Sciatic nerve (tissue), 2 donors: ENCODE measurements around the gene STAG1. TPM values are rescaled to one million over a fixed set of nuclear protein-coding genes. Genes with fewer than 3 reads are reported as not detected.
"Not testable (repeated sequence)": the region's sequence is repeated elsewhere in the genome, so short reads cannot be mapped to it uniquely, and the experiment has no call there.

Source experiments
- ATAC-seq: fragments of 200-7000 bp; cut with Tn5 transposase; one replicate; pipeline ENCODE4 v1.9.1; 2020; ENCODE audit warnings: mild to moderate bottlenecking, moderate library complexity
- DNase-seq: peaks from one replicate; pipeline ENCODE4 v3.0.0-alpha.2; 2020; ENCODE audit warnings: low spot score
- intact Hi-C: fragments of 100-400 bp; cut with DNase I; formaldehyde crosslinking; loops from one replicate; pipeline ENCODE4 v1.14.2; 2022
- total RNA-seq: library from RNA; stranded (reverse); fragmentation: NEBNext Ultra II Directional; extraction: Animal tissue kit (Norgen Biotek cat#: 25700); gene quantifications from one replicate; pipeline ENCODE4 v1.2.1, GENCODE V29; 2021
- donor health status: DM: no; HTN: no; CAD: no.
- donor health status: DM: no; HTN: no; CAD: no.

Gene STAG1
- total RNA-seq, 1 donor from 2014 or later, result 78.8 TPM

DNA sequence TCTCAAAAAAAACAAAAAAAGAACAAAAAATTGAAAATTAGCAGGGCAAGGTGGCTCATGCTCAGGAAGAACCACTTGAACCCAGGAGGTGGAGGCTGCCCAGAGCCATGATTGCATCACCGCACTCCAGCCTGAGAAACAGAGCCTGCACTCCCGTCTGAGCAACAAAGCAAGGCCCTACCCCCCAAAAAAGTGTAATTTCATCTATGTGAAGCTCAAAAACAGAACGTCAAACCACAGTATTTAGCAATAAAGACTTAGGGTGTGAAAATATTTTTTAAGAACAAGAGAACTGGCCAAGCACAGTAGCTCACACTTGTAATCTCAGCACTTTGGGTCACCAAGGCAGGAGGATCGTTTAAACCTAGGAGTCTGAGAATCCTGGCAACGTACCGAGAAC, 38.2 kb downstream of the STAG1 start:
- DNase-seq (no peak), ATAC-seq (no peak)
- intact Hi-C loops, result no loop called here

DNA sequence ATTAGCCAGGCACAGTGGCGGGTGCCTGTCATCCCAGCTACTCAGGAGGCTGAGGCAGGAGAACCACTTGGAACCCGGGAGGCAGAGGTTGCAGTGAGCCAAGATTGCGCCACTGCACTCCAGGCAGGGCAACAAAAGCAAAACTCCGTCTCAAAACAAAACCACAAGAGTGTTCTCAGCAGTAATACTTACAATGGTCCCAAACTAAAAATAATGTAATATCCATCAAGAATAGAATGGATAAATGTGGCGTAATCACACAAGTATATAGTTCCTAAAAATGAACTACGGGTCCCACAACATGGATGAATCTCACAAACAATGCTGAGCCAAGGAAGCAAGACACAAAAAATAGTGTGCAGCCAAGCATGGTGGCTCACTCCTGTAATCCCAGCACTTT, 39.2 kb downstream of the STAG1 start:
- intact Hi-C loops, result no loop called here
- no peak for ATAC-seq
- no peak for DNase-seq

DNA sequence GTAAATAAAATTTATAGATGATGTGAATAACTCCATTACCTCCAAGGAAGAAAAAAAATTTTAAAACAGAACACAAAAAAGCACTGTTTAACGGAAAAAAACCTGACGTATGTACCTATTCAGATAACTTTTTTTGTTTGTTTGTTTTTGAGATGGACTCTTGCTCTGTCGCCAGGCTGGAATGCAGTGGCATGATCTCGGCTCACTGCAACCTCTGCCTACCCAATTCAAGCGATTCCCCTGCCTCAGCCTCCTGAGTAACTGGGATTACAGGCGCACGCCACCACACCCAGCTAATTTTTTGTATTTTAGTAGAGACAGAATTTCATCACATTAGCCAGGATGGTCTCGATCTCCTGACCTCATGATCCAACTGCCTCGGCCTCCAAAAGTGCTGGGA, 40.3 kb downstream of the STAG1 start:
- ATAC-seq, DNase-seq, intact Hi-C loops: not testable (repeated sequence)

DNA sequence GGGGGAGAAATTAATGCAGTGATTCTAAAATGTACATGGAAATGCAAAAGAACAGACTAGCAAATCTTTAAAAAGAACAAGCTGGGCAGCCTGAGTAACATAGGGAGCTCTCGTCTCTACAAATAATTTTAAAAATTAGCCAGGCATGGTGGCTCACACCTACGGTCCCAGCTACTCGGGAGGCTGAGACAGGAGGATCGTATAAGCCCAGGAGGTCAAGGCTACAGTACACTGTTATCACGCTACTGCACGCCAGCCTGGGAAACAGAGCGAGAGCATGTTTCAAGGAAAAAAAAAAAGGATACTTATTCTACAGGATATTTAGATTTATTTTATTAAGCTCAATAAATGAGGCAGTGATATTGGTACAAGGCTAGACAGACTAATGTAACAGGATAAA, 40.9 kb downstream of the STAG1 start:
- intact Hi-C loops, result no loop called here
- DNase-seq (no peak), ATAC-seq (no peak)

DNA sequence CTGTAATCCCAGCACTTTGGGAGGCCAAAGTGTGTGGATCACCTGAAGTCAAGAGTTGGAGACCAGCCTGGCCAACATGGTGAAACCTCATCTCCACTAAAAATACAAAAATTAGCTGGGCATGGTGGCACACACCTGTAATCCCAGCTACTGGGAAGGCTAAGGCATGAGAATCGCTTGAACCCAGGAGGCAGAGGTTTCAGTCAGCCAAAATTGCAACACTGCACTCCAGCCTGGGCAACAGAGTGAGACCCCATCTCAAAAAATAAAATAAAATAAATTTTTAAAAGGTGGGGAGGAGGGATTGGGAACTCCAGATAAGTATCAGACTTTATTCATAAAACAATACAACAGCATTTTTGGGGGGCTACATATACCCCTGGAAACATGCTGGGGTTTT, 42.4 kb downstream of the STAG1 start:
- DNase-seq, ATAC-seq, intact Hi-C loops: not testable (repeated sequence)

DNA sequence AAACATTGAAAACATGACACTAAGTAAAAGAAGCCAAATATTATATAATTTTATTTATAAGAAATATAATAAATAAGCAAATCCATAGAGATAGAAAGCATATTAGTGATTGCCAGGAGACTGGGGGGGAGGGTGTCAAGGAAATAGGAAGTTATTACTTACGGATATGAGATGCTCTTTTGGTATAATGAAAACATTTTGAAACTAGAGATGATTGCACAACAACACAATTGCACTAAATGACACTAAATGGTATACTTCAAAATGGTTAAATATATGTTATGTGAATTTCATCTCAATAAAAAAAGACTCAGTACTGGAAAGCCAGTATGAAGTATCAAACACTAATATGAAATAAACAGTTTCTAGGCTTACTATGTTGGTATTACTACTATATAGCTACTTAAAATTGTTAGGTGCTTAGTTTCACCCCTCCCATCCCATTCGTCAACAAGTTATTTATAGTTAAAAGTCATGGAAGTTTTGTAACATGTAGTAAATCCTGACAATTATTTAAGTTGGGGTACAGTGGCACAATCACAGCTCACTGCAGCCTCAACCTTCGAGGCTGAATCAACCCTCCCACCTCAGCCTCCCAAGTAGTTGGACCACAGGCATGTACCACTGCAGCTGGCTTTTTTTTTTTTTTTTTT, 43.7 kb downstream of the STAG1 start:
- no peak for DNase-seq
- ATAC-seq, result no peak
- intact Hi-C loops, result no loop called here

DNA sequence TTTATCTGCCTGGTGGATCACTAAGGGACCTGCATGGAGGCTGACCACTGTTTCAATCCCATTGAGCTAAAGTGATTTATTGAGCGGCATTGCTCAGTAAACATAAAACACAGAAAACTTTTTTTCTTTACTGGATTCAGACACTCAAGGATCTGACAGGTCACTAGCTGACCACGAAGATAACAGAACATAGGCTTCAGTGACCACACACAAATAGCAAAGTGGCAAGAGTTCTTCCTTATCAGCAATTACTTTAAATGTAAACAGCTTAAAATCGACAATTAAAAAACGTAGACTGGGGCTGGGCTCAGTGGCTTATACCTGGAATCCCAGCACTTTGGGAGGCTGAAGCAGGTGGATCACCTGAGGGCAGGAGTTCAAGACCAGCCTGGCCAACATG, 48.7 kb downstream of the STAG1 start:
- DNase-seq (no peak), ATAC-seq (no peak)
- intact Hi-C loops, result no loop called here

DNA sequence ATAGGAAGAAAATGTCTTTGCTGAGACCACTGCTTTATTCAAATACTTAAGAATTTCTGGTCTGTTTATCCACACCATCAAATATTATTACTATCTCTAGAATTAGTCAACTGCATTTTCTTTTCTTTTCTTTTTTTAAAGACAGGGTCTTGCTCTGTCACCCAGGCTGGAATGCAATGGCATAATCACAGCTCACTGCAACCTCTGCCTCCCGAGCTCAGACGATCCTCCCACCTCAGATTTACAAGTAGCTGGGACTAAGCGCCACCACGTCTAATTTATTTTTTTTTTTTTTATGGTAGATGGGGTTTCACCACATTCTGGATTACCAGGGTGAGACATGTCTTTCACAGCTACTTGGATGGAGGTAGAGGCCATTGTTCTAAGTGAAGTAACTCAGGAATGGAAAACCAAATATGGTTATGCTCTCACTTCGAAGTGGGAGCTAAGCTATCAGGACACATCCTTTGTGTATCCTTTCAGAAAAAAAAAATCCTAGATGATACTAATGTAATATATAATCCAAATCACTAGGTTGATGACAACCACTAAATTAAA, 52.8 kb downstream of the STAG1 start:
- DNase-seq (no peak), ATAC-seq (no peak)
- intact Hi-C loops, result no loop called here

DNA sequence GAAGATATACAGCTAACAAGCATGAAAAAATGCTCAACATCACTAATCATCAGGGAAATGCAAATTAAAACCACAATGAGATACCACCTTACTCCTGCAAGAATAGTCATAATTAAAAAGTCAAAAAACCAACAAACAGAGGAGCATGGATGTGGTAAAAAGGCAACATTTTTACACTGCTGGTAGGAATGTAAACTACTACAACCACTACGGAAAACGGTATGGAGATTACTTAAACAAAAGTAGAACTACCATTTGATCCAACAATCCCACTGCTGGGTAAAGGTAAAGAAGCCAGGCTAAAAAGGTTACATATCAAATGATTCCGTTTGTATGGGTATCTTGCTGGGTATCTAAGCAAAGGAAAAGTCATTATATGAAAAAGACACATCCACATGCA, 53.8 kb downstream of the STAG1 start:
- intact Hi-C loops, result no loop called here
- no peak for DNase-seq
- ATAC-seq, result no peak

DNA sequence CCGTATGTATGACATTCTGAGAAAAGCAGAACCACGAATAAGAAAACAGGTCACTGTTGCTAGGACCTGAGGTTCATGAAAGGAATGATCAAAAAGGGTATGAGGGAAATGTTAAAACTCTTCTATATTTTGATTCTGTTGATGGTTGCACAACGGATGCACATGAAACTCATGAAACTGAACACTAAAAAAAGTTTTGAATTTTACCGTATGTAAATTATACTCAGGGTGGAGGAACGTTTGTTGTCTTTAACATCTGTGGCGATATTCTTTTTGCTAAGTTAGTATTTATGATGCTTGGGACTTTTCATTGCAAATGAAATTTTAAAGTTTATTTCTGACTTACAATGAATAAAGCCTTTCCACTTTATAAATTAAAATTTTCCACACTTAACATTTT, 55.4 kb downstream of the STAG1 start:
- no peak for DNase-seq
- ATAC-seq, result no peak

DNA sequence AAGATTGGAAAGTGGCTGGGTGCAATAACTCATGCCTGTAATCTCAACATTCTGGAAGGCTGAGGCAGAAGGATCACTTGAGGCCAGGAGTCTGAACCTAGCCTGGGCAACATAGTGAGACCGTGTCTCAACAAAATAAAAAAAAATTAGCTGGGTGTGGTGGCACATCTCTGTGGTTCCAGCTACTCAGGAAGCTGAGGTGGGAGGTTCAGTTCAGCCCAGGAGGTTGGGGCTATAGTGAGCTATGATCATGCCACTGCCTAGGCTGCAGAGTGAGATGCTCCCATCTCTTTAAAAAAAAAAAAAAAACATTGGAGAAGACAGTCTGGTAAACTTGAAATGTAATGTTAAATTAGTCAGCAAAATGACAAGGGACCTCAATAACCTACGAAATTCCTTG, 57.9 kb downstream of the STAG1 start:
- intact Hi-C loops, result no loop called here
- no peak for DNase-seq
- no peak for ATAC-seq

More for the DNA sequence above, 55.4 kb downstream of the STAG1 start:
- intact Hi-C loops, result no loop called here

DNA sequence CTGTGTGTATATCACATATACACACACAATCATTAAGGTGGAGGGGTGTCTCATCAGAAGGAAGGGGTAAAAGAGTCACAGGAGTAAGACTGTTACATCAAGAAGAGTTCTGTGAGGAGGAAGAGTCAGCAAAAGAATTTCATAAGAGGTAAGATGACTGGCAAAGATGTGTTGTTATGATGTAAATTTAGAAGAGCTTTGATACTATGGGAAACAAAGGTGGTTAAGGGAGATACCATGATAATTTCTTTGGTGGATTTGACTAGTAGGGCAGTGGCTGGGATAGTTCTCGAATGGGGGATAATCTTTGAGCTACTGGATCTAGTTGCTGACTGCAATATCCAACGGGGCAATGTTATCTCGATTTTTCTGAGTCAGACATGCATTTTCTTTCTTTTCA, 61.6 kb downstream of the STAG1 start:
- ATAC-seq, result no peak
- DNase-seq, result no peak
- intact Hi-C loops, result no loop called here

DNA sequence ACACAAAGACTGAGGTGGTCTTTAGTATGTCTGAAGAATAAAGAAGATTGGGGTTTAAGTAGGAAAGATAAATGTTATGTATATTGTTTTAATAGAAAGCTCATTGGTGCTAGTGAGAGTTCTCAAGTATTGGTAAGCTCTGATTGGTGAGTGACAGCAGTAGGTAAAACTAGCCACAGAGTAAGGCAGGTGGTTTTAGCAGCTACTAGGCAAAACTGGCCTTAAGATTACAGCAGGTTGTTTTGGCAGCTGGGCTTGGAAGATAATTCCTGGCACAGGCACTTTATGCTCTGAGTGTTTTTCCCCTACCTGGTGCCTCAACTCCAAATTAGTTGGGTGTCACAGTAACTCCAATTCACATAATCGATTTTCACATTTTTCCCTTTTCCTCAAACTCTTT, 66.3 kb downstream of the STAG1 start:
- DNase-seq (no peak), ATAC-seq (no peak)
- intact Hi-C loops, result no loop called here

DNA sequence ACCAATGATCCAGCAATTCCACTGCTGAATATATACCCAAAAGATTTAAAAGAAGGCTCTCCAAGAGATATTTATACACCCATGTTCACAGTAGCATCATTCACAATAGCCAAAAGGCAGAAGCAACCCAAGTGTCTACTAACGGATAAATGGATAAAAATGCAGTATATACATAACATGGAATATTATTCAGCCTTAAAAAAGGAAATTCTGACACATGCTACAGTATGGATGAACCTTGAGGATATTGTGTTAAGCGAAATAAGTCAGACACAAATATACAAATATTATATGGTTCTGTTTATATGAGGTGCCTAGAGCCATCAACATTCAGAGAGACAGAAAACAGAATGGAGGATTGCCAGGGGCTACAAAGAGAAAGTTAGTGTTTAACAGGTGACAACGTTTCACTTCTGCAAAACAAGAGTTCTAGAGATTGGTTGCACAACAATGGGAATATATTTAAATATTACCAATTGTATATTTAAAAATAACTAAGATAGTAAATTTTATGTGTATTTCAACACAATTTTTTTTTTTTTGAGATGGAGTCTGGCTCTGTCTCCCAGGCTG, 69.4 kb downstream of the STAG1 start:
- ATAC-seq (no peak), DNase-seq (no peak)
- intact Hi-C loops, result no loop called here

DNA sequence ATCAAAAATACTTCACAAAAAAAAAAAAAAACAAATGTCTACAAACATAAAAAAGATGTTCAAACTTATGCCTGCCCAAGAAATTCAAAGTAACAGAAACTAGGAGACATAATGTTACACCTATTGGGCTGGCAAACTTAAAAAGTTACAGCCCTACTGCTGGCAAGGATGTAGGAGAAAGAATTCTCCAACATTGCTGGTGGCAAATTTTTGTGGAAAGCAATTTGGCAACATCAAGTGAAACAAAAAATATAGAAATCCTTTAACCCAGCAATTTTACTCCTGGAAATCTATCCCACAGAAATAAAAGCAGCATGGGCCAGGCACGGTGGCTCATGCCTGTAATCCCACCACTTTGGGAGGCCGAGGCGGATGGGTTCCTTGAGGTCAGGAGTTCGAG, 73.2 kb downstream of the STAG1 start:
- intact Hi-C loops, result no loop called here
- ATAC-seq (no peak), DNase-seq (no peak)

DNA sequence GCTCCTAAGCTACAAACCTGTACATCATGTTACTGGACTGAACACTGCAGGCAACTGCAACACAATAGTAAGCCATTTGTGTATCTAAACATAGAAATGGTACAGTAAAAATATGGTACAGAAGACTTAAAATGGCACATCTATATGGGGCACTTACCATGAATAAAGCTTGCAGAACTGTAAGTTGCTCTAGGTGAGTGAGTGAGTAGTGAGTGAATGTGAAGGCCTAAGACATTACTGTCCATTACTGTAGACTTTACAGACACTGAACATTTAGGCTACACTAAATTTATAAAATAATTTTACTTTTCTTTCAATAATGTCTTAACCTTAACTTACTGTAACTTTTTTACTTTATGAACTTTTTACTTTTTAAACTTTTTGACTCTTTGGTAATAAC, 76.2 kb downstream of the STAG1 start:
- no peak for ATAC-seq
- no peak for DNase-seq
- intact Hi-C loops, result no loop called here

DNA sequence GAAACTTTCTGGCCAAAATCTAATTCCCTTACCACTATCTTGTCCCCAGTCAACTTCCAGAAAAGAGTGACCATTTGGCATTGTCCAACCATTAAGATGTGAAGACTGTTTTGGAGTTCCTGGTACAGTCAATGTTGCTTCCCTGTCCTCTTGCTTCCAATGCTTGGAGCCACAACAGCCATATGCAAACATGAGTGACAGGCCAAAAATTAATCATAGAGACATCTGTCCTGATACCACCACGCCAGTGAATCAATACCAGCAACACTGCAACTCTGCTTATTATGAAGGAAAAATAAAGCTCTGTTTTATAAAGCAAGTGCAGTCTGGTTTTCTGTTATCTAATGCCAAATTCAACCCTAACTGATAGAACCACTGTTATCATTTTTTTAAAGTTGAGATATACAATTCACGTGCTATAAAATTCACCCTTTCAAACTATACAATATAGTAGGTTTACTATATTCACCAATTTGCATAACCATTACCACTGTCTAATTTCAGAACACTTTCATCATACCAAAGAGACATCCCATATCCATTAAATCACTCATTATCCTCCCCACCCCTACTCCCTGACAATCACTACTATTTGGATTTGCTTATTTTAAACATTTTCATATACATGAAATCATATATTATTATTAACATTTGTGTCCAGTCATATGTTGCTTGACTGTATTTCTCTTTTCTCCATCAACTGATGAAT, 76.9 kb downstream of the STAG1 start:
- intact Hi-C loops, result no loop called here
- DNase-seq (no peak), ATAC-seq (no peak)

DNA sequence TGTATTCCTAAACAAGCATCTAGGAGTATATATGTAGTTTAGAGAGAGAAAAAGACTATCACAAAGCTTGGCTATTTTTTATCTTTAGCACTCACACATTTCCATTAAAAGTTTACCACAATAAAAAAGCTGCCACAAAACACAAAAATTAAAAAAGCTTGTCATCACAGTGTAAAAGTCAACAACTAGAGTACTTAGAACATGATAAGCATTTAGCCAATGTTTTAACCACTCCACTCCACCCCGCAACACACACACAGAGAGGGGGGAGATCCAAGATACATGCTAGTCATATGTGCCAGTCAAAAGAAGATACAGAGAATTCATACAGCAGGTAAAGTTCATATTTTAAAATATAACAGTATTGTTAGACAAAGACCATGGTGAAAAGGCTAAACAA, 79.7 kb downstream of the STAG1 start:
- DNase-seq (no peak), ATAC-seq (no peak)
- intact Hi-C loops, result no loop called here

DNA sequence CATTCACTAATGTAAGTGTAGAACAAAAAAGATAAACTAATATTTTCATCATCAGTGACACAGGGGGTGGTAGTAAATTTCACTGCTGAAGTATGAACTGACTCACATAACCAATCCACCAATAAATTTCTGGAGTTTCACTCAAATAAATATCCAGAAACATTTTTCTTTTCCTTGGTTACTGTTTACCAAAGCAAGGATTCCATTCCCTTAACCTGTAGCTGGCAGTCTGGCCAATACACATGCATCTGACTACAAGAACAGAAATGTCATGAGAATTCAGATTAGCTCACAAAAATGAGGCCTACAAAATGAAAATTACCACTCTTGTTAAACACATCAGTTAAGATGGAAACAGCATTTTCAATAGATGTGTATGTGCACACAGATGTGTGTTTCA, 80.3 kb downstream of the STAG1 start:
- no peak for ATAC-seq
- intact Hi-C loops, result no loop called here
- DNase-seq, result no peak

DNA sequence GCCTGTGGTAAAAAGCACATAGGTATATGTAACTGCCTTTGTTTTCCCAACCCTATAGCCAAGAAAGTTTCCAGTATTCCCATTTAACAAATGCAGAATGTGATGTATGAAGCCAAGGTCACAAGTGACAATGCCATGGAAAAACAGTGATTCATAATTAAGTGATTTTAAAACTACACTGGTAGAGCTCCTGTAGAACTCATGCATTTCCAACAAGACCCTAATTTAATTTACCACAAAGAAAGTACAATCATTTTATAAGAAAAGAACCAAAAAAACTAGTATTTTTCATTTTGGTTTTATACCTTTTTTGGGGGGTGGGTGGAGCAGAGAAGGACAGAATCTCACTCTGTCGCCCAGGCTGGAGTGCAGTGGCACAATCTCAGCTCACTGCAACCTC, 82.0 kb downstream of the STAG1 start:
- DNase-seq (no peak), ATAC-seq (no peak)
- intact Hi-C loops, result no loop called here
